Lower leg skin (tissue), 3 donors: ENCODE measurements around the gene TRAK1.

Source experiments
- CTCF ChIP-seq, 3 donors: fragments of 450-650 bp; IDR thresholded peaks; one replicate each; pipeline ENCODE4 v1.5.1; 2016; ENCODE audit warnings: antibody characterized with exemption in 3 of 3, mild to moderate bottlenecking in 3 of 3, moderate library complexity in 2 of 3
- POLR2A ChIP-seq, 2 donors: fragments of 450-650 bp; IDR thresholded peaks; one replicate each; pipeline ENCODE4 v1.6.1; 2016 to 2017; ENCODE audit warnings: antibody characterized with exemption in 2 of 2, mild to moderate bottlenecking in 1 of 2, moderate library complexity in 1 of 2

- TF ChIP-seq CTCF (IDR thresholded peaks at IDR 0.05) (no peak), POLR2A (IDR thresholded peaks at IDR 0.05) (no peak)
Observed at GRCh38 chr3:42118762-42119361, 27.7 kb downstream of the TRAK1 start.
